Keratinocyte (primary cell): Measurements from ENCODE around the gene APLF. TPM values are rescaled to one million over a fixed set of nuclear protein-coding genes. Genes with fewer than 3 reads are reported as not detected.

Source experiments
- DNase-seq: peaks from one replicate; pipeline ENCODE4 v3.0.0-alpha.2; 2011; ENCODE audit warnings: low read depth, missing footprints, low spot score
- FAIRE-seq: peaks from 2 replicates; lab custom pipeline; 2011; peaks lifted over from hg19 to GRCh38; lab: Jason Lieb, UNC
- H2AFZ ChIP-seq: 2 replicates; pipeline ENCODE4 v1.6.0; 2012; ENCODE audit warnings: low read length, control low read depth, inconsistent platforms; ENCODE audit not compliant: control insufficient read depth
- H3K27ac ChIP-seq: 2 replicates; pipeline ENCODE4 v1.5.1; 2011; ENCODE audit warnings: low read length; ENCODE audit not compliant: control insufficient read depth, insufficient read depth
- H3K27me3 ChIP-seq: 3 replicates; pipeline ENCODE4 v1.6.0; 2011; ENCODE audit warnings: low read length; ENCODE audit not compliant: control insufficient read depth, insufficient read depth; ENCODE audit errors: extremely low read depth
- H3K36me3 ChIP-seq, 2 experiments: 2 replicates in 1 of 2; 3 replicates in 1 of 2; pipeline ENCODE4 v1.5.1; 2011; ENCODE audit warnings: low read length in 2 of 2, mild to moderate bottlenecking in 1 of 2; ENCODE audit not compliant: control insufficient read depth in 2 of 2, insufficient read depth in 2 of 2; ENCODE audit errors: extremely low read depth in 1 of 2
- H3K4me1 ChIP-seq: 3 replicates; pipeline ENCODE4 v1.5.1; 2011; ENCODE audit warnings: low read length; ENCODE audit not compliant: control insufficient read depth, insufficient read depth; ENCODE audit errors: extremely low read depth
- H3K4me2 ChIP-seq: 3 replicates; pipeline ENCODE4 v1.6.0; 2011; ENCODE audit warnings: low read depth, low read length; ENCODE audit not compliant: control insufficient read depth, insufficient read depth; ENCODE audit errors: extremely low read depth
- H3K4me3 ChIP-seq, 3 experiments: fragments of 200-600 bp in 1 of 3; sonication (generic) in 1 of 3; 2 replicates in 2 of 3; 3 replicates in 1 of 3; pipeline ENCODE4 v1.5.1; 2011 to 2016; ENCODE audit warnings: low read length in 3 of 3, mild to moderate bottlenecking in 3 of 3, control low read depth in 2 of 3, inconsistent platforms in 1 of 3, low read depth in 1 of 3, mixed read lengths in 1 of 3, mixed run types in 1 of 3, moderate library complexity in 1 of 3; ENCODE audit not compliant: control insufficient read depth in 2 of 3, insufficient read depth in 2 of 3; ENCODE audit errors: extremely low read depth in 1 of 3
- H3K79me2 ChIP-seq: 2 replicates; pipeline ENCODE4 v1.6.0; 2012; ENCODE audit warnings: low read length; ENCODE audit not compliant: control insufficient read depth, insufficient read depth
- H3K9ac ChIP-seq: 3 replicates; pipeline ENCODE4 v1.6.0; 2011; ENCODE audit warnings: low read length; ENCODE audit not compliant: control insufficient read depth, insufficient read depth; ENCODE audit errors: extremely low read depth
- H3K9me1 ChIP-seq: 3 replicates; pipeline ENCODE4 v1.6.0; 2011; ENCODE audit warnings: low read length; ENCODE audit not compliant: control insufficient read depth, insufficient read depth; ENCODE audit errors: extremely low read depth
- H3K9me3 ChIP-seq: 2 replicates; pipeline ENCODE4 v1.5.1; 2012; ENCODE audit warnings: low read depth, low read length; ENCODE audit not compliant: control insufficient read depth
- H4K20me1 ChIP-seq: 3 replicates; pipeline ENCODE4 v1.6.0; 2011; ENCODE audit warnings: low read length; ENCODE audit not compliant: control insufficient read depth, insufficient read depth; ENCODE audit errors: extremely low read depth
- CTCF ChIP-seq, 3 experiments: IDR thresholded peaks in 1 of 3; conservative IDR thresholded peaks in 1 of 3; optimal IDR thresholded peaks in 1 of 3; 2 replicates in 2 of 3; 3 replicates in 1 of 3; pipeline versions ENCODE3 to v1.5.1; 2011; ENCODE audit warnings: low read length in 3 of 3, mild to moderate bottlenecking in 3 of 3, moderate library complexity in 2 of 3, control low read depth in 1 of 3, inconsistent platforms in 1 of 3; ENCODE audit not compliant: insufficient read depth in 2 of 3; ENCODE audit errors: extremely low read depth in 1 of 3
- EZH2 ChIP-seq: IDR thresholded peaks from one replicate; pipeline ENCODE4 v1.6.1; 2012; ENCODE audit warnings: inconsistent platforms, mild to moderate bottlenecking, low read length, moderate library complexity
- dilution Hi-C: fragments of 300-500 bp; cut with MboI; formaldehyde crosslinking; loops from one replicate; pipeline ENCODE4 v1.7.0; 2020; ENCODE audit warnings: low sequenced_read_pairs; ENCODE audit not compliant: extremely low pct_ligation_motif_present
- polyA minus RNA-seq, 3 experiments: library from RNA; depleted of rRNA, polyadenylated mRNA; stranded (reverse); fragments of >200 nt; gene quantifications; 1 replicate in 1 of 3; 2 replicates in 1 of 3; 3 replicates in 1 of 3; pipeline ENCODE4 v1.2.3, GENCODE V29; 2011
- polyA plus RNA-seq, 5 experiments: library from polyadenylated mRNA; depleted of rRNA in 3 of 5; stranded (reverse) in 3 of 5; stranded (forward) in 1 of 5; unstranded in 1 of 5; fragments of >200 nt; gene quantifications; 1 replicate in 1 of 5; 2 replicates in 3 of 5; 3 replicates in 1 of 5; pipeline versions ENCODE4 v1.2.1 to v1.2.3, GENCODE V29; 2011 to 2012; ENCODE audit warnings: missing spikeins in 2 of 5, low read depth in 1 of 5, low replicate concordance in 1 of 5

APLF gene
- polyA plus RNA-seq: 1.6 to 3.0 TPM (median 2.3 TPM) in 3 replicates
- 5.1 TPM for polyA plus RNA-seq (2011; ENCODE audit: low read depth)
- polyA plus RNA-seq (2011; cell fraction: cytosol; rRNA removed): 1.8 and 3.2 TPM in 2 replicates
- polyA plus RNA-seq (2011; cell fraction: nucleus; rRNA removed): 2.9 and 3.5 TPM in 2 replicates
- polyA plus RNA-seq (2012; ENCODE audit: low replicate concordance): 1.2 and 2.3 TPM in 2 replicates
- 0.95 to 4.4 TPM (median 3.1 TPM) in 3 replicates for polyA minus RNA-seq
- polyA minus RNA-seq (2011; cell fraction: cytosol; rRNA and poly(A)+ RNA removed): 2.7 TPM
- polyA minus RNA-seq (2011; cell fraction: nucleus; rRNA and poly(A)+ RNA removed): 3.8 and 4.8 TPM in 2 replicates

GRCh38 chr2:68467077-68467960, at the start of gene APLF, which contains the start of gene FBXO48:
APLF (plus strand) TSS chr2:68467585; CDS start chr2:68467732, 147 bp downstream.
FBXO48 (minus strand) TSS chr2:68467294; CDS start chr2:68465145, 2,149 bp downstream.
- H2AFZ ChIP-seq: peak within 1 kb of the TSS; percentile 99
- peaks cover 3% of the 10 kb centered on the region for H3K9me1 ChIP-seq
- peaks cover 0 to 2% of the 10 kb centered on the region in 2 experiments for H3K36me3 ChIP-seq
- peak within 1 kb of the TSS; percentile 98 for H3K9ac ChIP-seq
- no peaks in the 10 kb centered on the region for H3K27me3 ChIP-seq
- H3K4me1 ChIP-seq: peaks cover 38% of the 10 kb centered on the region
- peak within 1 kb of the TSS; percentile 100 for H3K4me2 ChIP-seq
- FAIRE-seq (peak; percentile 63), DNase-seq (peak; percentile 90)
- H3K4me3 ChIP-seq: peak within 1 kb of the TSS; percentile 71 to 97 (median 96)
- no peaks in the 10 kb centered on the region for H3K9me3 ChIP-seq
- dilution Hi-C loops: no loop called here
- no peaks in the 10 kb centered on the region for H4K20me1 ChIP-seq
- peak within 1 kb of the TSS; percentile 99 for H3K27ac ChIP-seq
- TF ChIP-seq CTCF (optimal IDR thresholded peaks at IDR 0.05 in 1 of 3, IDR thresholded peaks at IDR 0.05 in 1 of 3, conservative IDR thresholded peaks at IDR 0.05 in 1 of 3; ENCODE audit: extremely low read depth in 1 of 3, insufficient read depth in 2 of 3, low read length in 3 of 3): no peak
- no peak for TF ChIP-seq EZH2
- peaks cover 10% of the 10 kb centered on the region for H3K79me2 ChIP-seq

- dilution Hi-C loops: no loop called here
Measured at GRCh38 chr2:68417926-68418325, 49.5 kb upstream of the APLF start.

More at GRCh38 chr2:68417926-68418325, 49.5 kb upstream of the APLF start:
- Histone ChIP-seq H3K9me1 (no peaks in the 10 kb centered on the region), H3K4me2 (no peak overlapping the region), H3K36me3 (no peaks in the 10 kb centered on the region), H3K27me3 (no peaks in the 10 kb centered on the region), H3K27ac (no peak overlapping the region), H3K9ac (no peak overlapping the region), H3K4me3 (no peak overlapping the region), H3K79me2 (no peaks in the 10 kb centered on the region), H2AFZ (no peak overlapping the region), H4K20me1 (no peaks in the 10 kb centered on the region), H3K4me1 (no peaks in the 10 kb centered on the region), H3K9me3 (no peaks in the 10 kb centered on the region)
- DNase-seq: no peak
- no peak for TF ChIP-seq CTCF (optimal IDR thresholded peaks at IDR 0.05 in 1 of 3, IDR thresholded peaks at IDR 0.05 in 1 of 3, conservative IDR thresholded peaks at IDR 0.05 in 1 of 3; ENCODE audit: extremely low read depth in 1 of 3, insufficient read depth in 2 of 3, low read length in 3 of 3)
- no peak for FAIRE-seq
